K562 (cell line): Measurements from ENCODE around the gene LAP3. TPM values are rescaled to one million over a fixed set of nuclear protein-coding genes. Genes with fewer than 3 reads are reported as not detected.

Experiments
- ERF ChIP-seq: fragments of 450-650 bp; formaldehyde crosslinking; IDR thresholded peaks from 2 replicates; pipeline ENCODE4 v1.4.0; 2020; ENCODE audit warnings: mild to moderate bottlenecking, mixed read lengths
- GABPB1 ChIP-seq: sonication (generic); formaldehyde crosslinking; IDR thresholded peaks from 2 replicates; pipeline ENCODE4 v1.8.0; 2022; ENCODE audit warnings: mild to moderate bottlenecking, missing genetic modification reagents
- HDAC2 ChIP-seq: fragments of 450-650 bp; IDR thresholded peaks from 2 replicates; pipeline ENCODE4 v1.6.1; 2016; ENCODE audit warnings: mild to moderate bottlenecking
- HMG20A ChIP-seq: fragments of 450-650 bp; formaldehyde crosslinking; conservative IDR thresholded peaks from 2 replicates; pipeline ENCODE4 v1.4.0; 2020; ENCODE audit warnings: mild to moderate bottlenecking, mixed read lengths
- JUN ChIP-seq, 2 experiments: sonication (generic) in 1 of 2; formaldehyde crosslinking in 1 of 2; IDR thresholded peaks; 2 replicates each; pipeline versions ENCODE4 v1.6.1 to v1.8.0; 2012 to 2022; ENCODE audit warnings: borderline replicate concordance in 2 of 2, mild to moderate bottlenecking in 2 of 2, improper control_type of control experiment in 1 of 2, low read depth in 1 of 2, low read length in 1 of 2, missing genetic modification reagents in 1 of 2
- KDM2B ChIP-seq: fragments of 250-450 bp; sonication (Bioruptor Pico); IDR thresholded peaks from 2 replicates; pipeline ENCODE4 v1.8.0; 2021; ENCODE audit warnings: mild to moderate bottlenecking, moderate library complexity
- MAFF ChIP-seq: IDR thresholded peaks from 2 replicates; pipeline ENCODE4 v1.6.1; 2012; ENCODE audit warnings: low read length, improper control_type of control experiment
- OTX1 ChIP-seq: fragments of 450-650 bp; formaldehyde crosslinking; IDR thresholded peaks from 2 replicates; pipeline ENCODE4 v1.4.0; 2022; ENCODE audit warnings: mild to moderate bottlenecking
- PHF20 ChIP-seq: fragments of 450-650 bp; IDR thresholded peaks from 2 replicates; pipeline ENCODE4 v1.6.1; 2018; ENCODE audit not compliant: partially characterized antibody
- RB1 ChIP-seq: fragments of 450-650 bp; IDR thresholded peaks from 2 replicates; pipeline ENCODE4 v1.6.1; 2017; ENCODE audit warnings: low read depth, mild to moderate bottlenecking
- RHOXF2B ChIP-seq: fragments of 250-450 bp; sonication (Bioruptor Pico); conservative IDR thresholded peaks from 2 replicates; pipeline ENCODE4 v1.5.1; 2021
- SMAD4 ChIP-seq: fragments of 250-450 bp; sonication (Bioruptor Pico); conservative IDR thresholded peaks from 2 replicates; pipeline ENCODE4 v1.8.0; 2021; ENCODE audit warnings: inconsistent platforms, mild to moderate bottlenecking, moderate library complexity
- SUPT5H ChIP-seq: fragments of 450-650 bp; IDR thresholded peaks from 2 replicates; pipeline ENCODE4 v1.6.1; 2016
- U2AF1 ChIP-seq: fragments of 200-400 bp; formaldehyde crosslinking; optimal IDR thresholded peaks from 2 replicates; pipeline ENCODE3; 2017; ENCODE audit warnings: mild to moderate bottlenecking, low read depth, low read length, moderate library complexity
- ZNF584 ChIP-seq: fragments of 200-800 bp; sonication (Bioruptor generic); IDR thresholded peaks from 2 replicates; pipeline ENCODE4 v1.6.1; 2016; ENCODE audit warnings: low read depth, mild to moderate bottlenecking, missing genetic modification characterization, missing compliant biosample characterization
- polyA plus RNA-seq, 8 experiments: library from polyadenylated mRNA; depleted of rRNA in 4 of 8; stranded (reverse) in 5 of 8; unstranded in 3 of 8; fragments of >200 nt; fragmentation: Nextera tagmentation in 2 of 8; fragmentation: Illumina TruSeq in 1 of 8; extraction: Ambion mirVana in 2 of 8; extraction: Trizol in 1 of 8; gene quantifications; 2 replicates each; pipeline versions ENCODE4 v1.2.1 to v1.2.3, GENCODE V29; 2011 to 2014; ENCODE audit warnings: inconsistent platforms in 1 of 8, missing spikeins in 1 of 8
- total RNA-seq, 7 experiments: library from RNA; depleted of rRNA in 6 of 7; stranded (reverse); fragments of >200 nt in 6 of 7; fragmentation: Illumina TruSeq in 2 of 7; extraction: Trizol in 2 of 7; gene quantifications; 2 replicates each; pipeline versions ENCODE4 v1.2.1 to v1.2.3, GENCODE V29; 2011 to 2021; ENCODE audit warnings: low replicate concordance in 1 of 7
- TF ChIP-seq, protein P1 (sequence below): sonication (generic); formaldehyde crosslinking; IDR thresholded peaks from 2 replicates; pipeline ENCODE4 v1.8.1; 2023; ENCODE audit warnings: mild to moderate bottlenecking, missing genetic modification reagents
- TF ChIP-seq, protein P2 (sequence below), 3 experiments: fragments of 200-800 bp in 1 of 3; sonication (Bioruptor generic) in 1 of 3; sonication (generic) in 1 of 3; formaldehyde crosslinking in 1 of 3; IDR thresholded peaks; 2 replicates each; pipeline versions ENCODE4 v1.6.1 to v1.8.0; 2016 to 2022; ENCODE audit warnings: mild to moderate bottlenecking in 2 of 3, missing compliant biosample characterization in 2 of 3, missing genetic modification characterization in 2 of 3, missing genetic modification reagents in 1 of 3
- TF ChIP-seq, protein P3 (sequence below): fragments of 250-450 bp; sonication (Bioruptor Pico); IDR thresholded peaks from 2 replicates; pipeline ENCODE4 v1.8.0; 2022; ENCODE audit warnings: inconsistent platforms
- TF ChIP-seq, protein P4 (sequence below): fragments of 450-650 bp; formaldehyde crosslinking; IDR thresholded peaks from 2 replicates; pipeline ENCODE4 v1.4.0; 2020; ENCODE audit warnings: mild to moderate bottlenecking
- TF ChIP-seq, protein P5 (sequence below), 2 experiments: fragments of 450-650 bp in 1 of 2; sonication (generic) in 1 of 2; formaldehyde crosslinking; conservative IDR thresholded peaks; 2 replicates each; pipeline versions ENCODE4 v1.4.0 to v1.8.1; 2020 to 2022; ENCODE audit warnings: mild to moderate bottlenecking in 1 of 2, missing genetic modification reagents in 1 of 2

The LAP3 gene
- total and polyA plus RNA-seq, 9 of the 15 experiments (the other 6 are each of a cell fraction or from before 2014, with no cell fraction given): 82.3 to 170 (median 107) TPM

DNA sequence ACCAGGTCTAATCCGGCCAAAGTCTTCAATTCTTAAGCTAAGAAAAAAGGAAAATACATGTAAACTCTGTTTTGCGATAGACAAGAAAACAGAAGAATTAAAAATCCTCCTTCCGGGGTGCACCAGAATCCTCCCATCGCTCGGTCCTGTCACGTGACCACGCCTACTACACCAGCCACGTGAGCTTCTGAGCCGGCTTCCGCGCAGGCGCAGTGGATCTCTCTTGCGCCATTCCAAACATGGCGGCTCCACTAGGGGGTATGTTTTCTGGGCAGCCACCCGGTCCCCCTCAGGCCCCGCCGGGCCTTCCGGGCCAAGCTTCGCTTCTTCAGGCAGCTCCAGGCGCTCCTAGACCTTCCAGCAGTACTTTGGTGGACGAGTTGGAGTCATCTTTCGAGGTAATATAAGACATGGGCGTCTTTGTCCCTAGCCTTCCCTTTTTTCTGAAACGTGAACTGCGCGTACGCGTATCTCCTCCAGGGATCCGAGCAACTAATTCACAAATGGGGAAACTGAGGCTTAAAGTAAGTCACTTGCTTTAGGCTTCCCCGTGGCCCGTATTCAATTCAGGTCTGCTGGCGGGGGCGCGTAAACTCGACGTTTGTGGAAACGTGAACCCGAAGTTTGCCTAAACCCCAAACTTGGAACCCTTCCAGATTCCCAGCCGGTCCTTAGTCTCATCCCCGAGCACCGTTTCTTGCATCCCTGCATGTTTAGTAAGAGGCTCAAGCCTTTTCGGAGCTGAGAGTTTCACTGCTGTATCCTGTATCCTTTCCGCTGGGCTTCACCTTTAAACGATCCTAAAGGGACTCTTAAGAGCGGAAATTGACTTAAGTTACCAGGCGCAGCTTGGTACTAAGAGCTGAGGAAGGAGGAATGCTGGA is 37.7 kb downstream of the LAP3 start, which contains the start of gene MED28 (continued):
- TF ChIP-seq OTX1 (no peak), HDAC2 (peak; percentile 70), PHF20 (peak; percentile 90), SMAD4 (CRISPR knock-in tag) (peak; percentile 21; the same call in 1 of the 2 replicates), SUPT5H (peak; percentile 93), ERF (CRISPR knock-in tag) (no peak), MAFF (no peak), KDM2B (CRISPR knock-in tag) (no peak), U2AF1 (no peak), ZNF584 (CRISPR knock-in tag) (no peak), GABPB1 (CRISPR knock-in tag) (peak; percentile 60; the same call in 1 of the 2 replicates), JUN (IDR thresholded peaks at IDR 0.05; ENCODE audit: borderline replicate concordance, low read depth, low read length) (peak; percentile 17; the same call in 1 of the 2 replicates), JUN (CRISPR knock-in tag; IDR thresholded peaks at IDR 0.05; ENCODE audit: borderline replicate concordance) (no peak), RB1 (no peak; the same call in 1 of the 2 replicates), HMG20A (CRISPR knock-in tag) (no peak), RHOXF2B (CRISPR knock-in tag) (0 out of 2 replicates have a peak, but pooled peaks have one; percentile 54)
- TF ChIP-seq, protein P1, sequence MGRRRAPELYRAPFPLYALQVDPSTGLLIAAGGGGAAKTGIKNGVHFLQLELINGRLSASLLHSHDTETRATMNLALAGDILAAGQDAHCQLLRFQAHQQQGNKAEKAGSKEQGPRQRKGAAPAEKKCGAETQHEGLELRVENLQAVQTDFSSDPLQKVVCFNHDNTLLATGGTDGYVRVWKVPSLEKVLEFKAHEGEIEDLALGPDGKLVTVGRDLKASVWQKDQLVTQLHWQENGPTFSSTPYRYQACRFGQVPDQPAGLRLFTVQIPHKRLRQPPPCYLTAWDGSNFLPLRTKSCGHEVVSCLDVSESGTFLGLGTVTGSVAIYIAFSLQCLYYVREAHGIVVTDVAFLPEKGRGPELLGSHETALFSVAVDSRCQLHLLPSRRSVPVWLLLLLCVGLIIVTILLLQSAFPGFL (CRISPR knock-in tag): no peak; the same call in 1 of the 2 replicates
- TF ChIP-seq, protein P2, sequence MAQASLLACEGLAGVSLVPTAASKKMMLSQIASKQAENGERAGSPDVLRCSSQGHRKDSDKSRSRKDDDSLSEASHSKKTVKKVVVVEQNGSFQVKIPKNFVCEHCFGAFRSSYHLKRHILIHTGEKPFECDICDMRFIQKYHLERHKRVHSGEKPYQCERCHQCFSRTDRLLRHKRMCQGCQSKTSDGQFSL (CRISPR knock-in tag; IDR thresholded peaks at IDR 0.05): no peak
- TF ChIP-seq, protein P2 (tag; IDR thresholded peaks at IDR 0.05): no peak
- TF ChIP-seq, protein P3, sequence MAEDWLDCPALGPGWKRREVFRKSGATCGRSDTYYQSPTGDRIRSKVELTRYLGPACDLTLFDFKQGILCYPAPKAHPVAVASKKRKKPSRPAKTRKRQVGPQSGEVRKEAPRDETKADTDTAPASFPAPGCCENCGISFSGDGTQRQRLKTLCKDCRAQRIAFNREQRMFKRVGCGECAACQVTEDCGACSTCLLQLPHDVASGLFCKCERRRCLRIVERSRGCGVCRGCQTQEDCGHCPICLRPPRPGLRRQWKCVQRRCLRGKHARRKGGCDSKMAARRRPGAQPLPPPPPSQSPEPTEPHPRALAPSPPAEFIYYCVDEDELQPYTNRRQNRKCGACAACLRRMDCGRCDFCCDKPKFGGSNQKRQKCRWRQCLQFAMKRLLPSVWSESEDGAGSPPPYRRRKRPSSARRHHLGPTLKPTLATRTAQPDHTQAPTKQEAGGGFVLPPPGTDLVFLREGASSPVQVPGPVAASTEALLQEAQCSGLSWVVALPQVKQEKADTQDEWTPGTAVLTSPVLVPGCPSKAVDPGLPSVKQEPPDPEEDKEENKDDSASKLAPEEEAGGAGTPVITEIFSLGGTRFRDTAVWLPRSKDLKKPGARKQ: no peak; the same call in 1 of the 2 replicates
- TF ChIP-seq, protein P4, sequence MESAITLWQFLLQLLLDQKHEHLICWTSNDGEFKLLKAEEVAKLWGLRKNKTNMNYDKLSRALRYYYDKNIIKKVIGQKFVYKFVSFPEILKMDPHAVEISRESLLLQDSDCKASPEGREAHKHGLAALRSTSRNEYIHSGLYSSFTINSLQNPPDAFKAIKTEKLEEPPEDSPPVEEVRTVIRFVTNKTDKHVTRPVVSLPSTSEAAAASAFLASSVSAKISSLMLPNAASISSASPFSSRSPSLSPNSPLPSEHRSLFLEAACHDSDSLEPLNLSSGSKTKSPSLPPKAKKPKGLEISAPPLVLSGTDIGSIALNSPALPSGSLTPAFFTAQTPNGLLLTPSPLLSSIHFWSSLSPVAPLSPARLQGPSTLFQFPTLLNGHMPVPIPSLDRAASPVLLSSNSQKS (CRISPR knock-in tag): no peak
- TF ChIP-seq, protein P5, sequence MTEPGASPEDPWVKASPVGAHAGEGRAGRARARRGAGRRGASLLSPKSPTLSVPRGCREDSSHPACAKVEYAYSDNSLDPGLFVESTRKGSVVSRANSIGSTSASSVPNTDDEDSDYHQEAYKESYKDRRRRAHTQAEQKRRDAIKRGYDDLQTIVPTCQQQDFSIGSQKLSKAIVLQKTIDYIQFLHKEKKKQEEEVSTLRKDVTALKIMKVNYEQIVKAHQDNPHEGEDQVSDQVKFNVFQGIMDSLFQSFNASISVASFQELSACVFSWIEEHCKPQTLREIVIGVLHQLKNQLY (CRISPR knock-in tag; conservative IDR thresholded peaks at IDR 0.05): no peak
